Activated CD4-positive, alpha-beta T cell treated with anti-CD3 and anti-CD28 coated beads, Interleukin-2, amount 50 U/mL, for 24 hours (primary cell): ENCODE data around the gene ZFYVE19.

Source experiments
- DNase-seq, 2 donors: peaks; one replicate each; pipeline ENCODE4 v3.0.0-alpha.2; 2020; ENCODE audit warnings: low read depth in 1 of 2, low spot score in 1 of 2

Gene ZFYVE19

DNA sequence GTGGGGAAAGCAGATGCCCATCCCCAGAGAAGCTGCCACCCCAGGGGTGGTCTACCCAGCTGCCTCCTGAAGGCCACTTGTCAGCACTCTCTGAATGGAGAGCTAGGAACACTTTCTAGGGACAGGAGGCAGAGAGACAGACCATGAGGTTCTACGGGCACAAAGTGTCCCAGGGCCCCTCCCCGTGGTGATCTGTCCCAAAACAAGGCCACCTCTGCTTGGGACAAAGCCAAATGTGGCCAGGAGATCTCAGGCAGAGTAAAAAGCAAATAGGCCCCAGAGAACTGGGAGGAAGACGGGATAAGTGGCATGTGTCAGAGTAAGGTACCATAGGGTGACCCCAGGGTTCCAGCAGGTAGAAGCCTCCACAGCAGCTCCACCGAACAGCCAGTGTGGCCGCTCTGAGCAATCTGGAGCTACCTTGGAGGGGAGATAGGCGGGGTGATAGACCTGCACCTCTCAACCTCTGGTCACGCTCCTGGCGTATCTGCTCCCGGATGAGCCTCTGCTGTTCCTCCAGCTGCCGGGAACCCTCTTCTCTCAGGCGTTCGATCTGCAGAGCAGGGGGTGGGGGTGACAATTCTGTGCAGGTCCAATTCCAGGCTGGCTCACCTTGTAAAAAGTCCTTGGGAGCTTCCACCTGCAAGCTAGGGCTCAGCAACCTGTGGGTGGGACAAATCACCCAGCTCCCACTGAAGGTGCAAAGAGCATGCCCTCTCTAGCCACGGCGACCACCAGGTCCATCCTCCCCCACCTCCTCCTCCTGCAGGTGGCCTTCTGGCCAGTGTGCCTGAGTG is 31.0 kb upstream of the ZFYVE19 start:
- DNase-seq: no peak

DNA sequence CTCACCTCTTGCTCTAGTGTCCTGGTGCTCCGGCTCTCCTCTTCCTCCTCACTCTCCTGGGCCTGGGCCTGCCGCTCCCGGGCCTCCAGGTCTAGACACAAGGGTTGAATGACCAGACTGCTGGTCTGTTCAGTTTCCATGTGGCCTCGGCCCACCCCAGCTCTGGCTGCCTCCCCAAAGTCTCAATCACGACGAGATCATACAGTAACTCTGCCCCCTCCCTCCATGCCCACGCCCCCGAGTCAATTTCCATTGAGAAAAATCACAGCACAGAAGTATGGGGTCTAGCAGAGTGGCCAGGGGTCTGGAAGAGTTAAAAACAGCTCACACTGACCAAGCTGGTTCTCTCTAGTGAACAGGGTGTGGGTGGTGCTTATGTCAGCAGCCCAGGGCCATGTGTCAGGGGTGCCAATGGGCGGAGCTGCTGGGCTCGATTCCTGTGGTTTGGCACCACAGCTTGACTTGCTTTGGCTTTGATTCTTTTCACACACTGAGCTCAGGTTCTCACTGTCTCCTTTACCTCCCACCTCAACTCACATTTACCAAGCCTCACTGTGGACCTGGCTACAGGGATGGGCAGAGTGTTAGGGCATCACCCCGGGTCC is 30.2 kb upstream of the ZFYVE19 start:
- DNase-seq: no peak

DNA sequence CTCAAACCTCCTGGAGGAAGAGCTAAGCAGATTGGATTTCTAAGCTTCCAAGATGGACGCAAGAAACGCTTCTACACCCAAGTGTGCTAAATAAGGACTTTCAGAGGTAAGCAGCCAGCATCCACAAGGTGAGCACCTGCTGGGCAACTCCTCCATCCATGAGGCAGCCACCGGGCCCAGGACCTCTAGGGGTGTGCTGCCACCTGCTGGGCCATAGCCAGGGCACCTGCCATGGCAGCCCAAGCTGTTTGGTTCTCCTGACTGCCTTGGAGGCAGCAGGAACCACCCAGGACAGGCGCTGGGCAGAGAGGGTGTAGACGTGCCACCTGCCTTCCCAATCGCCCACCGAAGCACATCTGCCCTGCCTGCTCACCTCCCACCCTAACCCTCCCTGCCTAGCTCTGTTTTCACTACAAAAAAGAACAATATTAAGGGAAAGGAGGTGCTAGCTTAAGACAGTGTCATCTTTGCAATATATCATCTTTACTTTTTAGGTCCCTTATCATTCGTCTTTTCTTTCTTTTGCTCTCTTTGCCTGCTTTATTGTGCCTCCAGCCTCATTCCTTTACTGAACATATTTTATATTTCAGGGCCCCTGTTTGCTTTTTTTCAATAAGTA is 24.2 kb upstream of the ZFYVE19 start:
- DNase-seq: peak; percentile 59 to 77

- DNase-seq: no peak
Measured at GRCh38 chr15:40785164-40785563, 21.7 kb upstream of the ZFYVE19 start.

- no peak for DNase-seq
Measured at GRCh38 chr15:40785814-40786213, 21.1 kb upstream of the ZFYVE19 start.

GRCh38 chr15:40787344-40787841 is 19.5 kb upstream of the ZFYVE19 start:
- peak in 1 of 2 donors; percentile 69 for DNase-seq

GRCh38 chr15:40787991-40788390 is 18.9 kb upstream of the ZFYVE19 start:
- DNase-seq: no peak

DNA sequence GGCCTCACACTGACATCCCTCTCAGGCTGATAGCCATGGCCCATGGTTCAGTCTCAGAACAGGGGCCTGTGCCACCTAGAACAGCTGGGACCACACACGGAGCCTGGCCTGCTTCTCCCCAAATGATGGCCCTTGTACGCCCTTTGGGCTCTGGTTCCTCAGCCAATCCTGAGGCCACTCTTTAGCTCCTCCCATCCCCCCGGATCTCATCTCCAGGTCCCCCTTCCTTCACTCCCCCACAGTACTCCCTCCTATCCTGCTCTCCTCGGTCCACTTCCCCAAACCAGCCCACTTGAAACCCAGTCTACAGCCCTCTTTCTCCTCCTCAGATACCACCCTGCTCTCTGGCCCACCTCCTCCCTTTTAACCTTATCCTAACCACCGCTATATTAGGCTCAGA is 17.8 kb upstream of the ZFYVE19 start:
- DNase-seq: no peak

- DNase-seq: no peak
Measured at GRCh38 chr15:40789999-40790398, 16.9 kb upstream of the ZFYVE19 start.

DNA sequence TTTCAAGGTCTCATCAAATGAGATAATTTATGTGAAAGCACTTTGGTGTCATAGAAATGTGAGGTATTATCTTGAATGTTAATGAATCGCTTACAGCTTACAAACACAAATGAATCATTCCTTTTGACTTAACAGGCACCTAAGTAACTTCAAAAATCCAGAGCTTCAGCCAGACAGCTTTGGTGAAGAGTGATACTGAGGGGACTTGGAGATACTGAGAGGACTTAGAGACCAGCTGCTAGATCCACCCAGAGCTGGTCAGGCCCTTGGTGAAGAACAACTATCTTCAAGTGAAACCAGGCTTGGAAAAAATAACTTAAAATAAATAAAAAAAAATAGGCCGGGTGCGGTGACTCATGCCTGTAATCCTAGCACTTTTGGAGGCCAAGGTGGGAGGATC is 16.2 kb upstream of the ZFYVE19 start:
- no peak for DNase-seq

- no peak for DNase-seq
Measured at GRCh38 chr15:40792394-40792793, 14.5 kb upstream of the ZFYVE19 start.

DNA sequence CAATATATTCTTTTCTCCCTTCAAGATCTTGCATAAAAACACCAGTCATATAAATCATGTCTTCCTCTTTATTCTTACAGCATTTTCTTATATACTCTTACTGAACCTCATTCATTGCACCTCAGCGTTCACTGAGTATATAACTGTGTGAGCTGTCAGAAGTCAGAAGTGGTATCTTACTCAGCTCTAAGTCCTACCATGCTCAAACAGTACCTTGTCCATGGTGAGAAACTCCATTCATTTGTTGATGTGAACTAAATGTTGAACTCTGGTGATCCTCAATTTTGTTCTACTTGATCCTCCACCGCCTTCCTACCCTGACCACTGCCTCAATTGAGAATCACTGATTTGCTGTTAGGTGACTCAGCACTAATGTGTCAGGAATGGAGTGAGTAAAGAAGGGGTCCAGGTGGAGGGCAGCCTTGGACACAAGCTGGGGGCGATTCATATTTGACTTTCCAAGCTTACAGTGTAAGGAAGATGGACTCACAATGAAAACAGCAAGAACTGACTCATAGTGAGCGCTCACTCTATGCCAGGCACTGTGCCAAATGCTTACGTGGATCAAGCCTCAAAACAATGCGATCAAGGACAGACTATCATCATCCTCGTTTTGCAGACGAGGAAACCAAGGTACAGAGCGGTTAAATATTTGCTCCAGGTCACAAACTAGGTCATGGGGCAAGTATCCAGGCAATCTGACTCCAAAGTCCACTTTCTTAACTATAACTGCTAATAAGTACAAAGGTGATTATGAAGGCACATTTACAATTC is 13.5 kb upstream of the ZFYVE19 start:
- no peak for DNase-seq

GRCh38 chr15:40796041-40796440 is 10.8 kb upstream of the ZFYVE19 start:
- DNase-seq: no peak

- DNase-seq: no peak
Measured at GRCh38 chr15:40796512-40796911, 10.4 kb upstream of the ZFYVE19 start.

DNA sequence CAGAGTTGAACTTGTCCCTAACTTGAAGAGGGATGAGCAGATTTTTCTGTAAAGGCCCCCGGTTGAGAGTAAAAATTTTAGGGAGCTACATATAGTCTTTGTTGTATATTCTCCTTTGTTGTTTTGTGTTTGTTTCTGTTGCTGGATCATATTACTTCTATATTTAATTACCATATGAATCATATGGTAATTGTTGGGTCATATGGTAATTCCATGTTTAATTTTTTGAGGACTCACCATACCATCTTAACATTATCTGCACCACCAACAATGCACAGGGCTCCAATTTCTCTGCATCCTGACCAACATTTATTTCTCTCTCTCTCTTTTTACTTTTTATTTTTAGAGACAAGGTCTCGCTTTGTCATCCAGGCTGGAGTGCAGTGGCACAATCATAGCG is 7.4 kb upstream of the ZFYVE19 start:
- DNase-seq: no peak

- no peak for DNase-seq
Measured at GRCh38 chr15:40803076-40803475, 3.8 kb upstream of the ZFYVE19 start.

DNA sequence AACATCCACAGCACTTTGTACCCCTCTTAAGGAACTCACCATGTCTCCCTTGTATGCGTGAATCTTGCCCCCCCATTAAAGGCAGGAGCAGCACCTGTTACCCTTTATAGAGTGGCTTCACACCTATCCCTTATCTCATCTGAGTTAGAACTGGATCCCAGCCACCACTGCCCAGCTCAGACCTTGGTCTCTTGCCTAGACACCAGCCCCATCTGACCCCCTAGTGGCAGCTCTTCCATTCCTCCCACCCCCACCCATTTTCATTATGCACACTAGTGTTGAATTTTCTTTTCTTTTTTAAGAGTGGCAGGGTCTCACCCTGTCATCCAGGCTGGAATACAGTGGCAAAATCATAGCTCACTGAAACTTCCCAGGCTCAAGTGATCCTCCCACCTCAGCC is 3.2 kb upstream of the ZFYVE19 start:
- no peak for DNase-seq

DNA sequence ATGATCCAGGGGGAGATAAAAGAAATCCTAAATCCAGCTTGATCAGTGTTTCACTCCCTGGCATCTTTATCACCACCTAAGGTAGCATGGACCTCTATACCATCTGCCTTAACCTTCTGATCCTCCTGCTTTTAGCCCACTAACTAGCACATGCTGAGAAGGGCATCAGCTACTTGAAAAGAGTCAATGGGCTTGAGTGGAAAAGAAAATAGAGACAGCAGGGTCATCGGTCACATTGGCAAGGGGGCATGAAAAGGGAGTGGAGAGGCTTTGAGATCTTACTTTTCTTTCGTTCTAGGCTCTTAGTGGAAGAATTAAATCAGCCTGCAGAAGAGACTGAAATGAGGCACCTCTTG is 239 bp upstream of the ZFYVE19 start:
- no peak for DNase-seq

- no peak for DNase-seq
Measured at GRCh38 chr15:40807888-40808461, 1.1 kb downstream of the ZFYVE19 start.

DNA sequence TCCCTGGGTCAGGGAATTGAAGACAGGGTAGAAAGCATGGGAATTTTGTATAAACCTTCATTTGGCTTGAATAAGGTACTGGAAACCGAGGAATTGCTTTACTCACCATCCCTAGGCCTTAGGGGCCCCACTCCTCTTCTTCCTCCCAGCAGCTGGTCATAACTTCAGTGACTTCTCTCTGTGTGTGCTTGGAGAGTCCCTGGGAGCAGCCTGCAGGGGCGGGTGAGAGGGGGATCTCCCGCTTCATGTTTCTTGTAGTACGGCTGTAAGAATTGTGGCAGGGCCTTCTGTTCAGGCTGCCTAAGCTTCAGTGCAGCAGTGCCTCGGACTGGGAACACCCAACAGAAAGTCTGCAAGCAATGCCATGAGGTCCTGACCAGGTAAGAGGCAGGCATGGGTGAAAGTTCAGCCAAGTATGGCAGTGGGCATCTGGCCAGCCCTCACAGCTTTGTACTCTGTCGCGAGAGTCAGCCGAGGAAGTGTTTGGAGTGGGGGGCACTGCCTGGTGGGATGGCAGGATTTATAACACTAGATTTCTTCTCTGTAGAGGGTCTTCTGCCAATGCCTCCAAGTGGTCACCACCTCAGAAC is 2.1 kb downstream of the ZFYVE19 start:
- DNase-seq: no peak
